IgD-negative memory B cell (primary cell): ENCODE measurements around the gene SLC12A4. TPM values are rescaled to one million over a fixed set of nuclear protein-coding genes. Genes with fewer than 3 reads are reported as not detected.

ENCODE experiments used
- H3K27ac Mint-ChIP-seq, 3 donors: one replicate each; pipeline ENCODE4 v1.8.0; 2020 to 2022; ENCODE audit warnings: mild to moderate bottlenecking in 3 of 3, mixed read lengths in 3 of 3, moderate library complexity in 1 of 3
- H3K27me3 Mint-ChIP-seq: one replicate; pipeline ENCODE4 v1.8.0; 2021; ENCODE audit warnings: mixed read lengths
- H3K36me3 Mint-ChIP-seq: one replicate; pipeline ENCODE4 v1.8.0; 2020; ENCODE audit warnings: mild to moderate bottlenecking, mixed read lengths
- H3K4me1 Mint-ChIP-seq, 3 donors: one replicate each; pipeline ENCODE4 v1.8.0; 2020 to 2022; ENCODE audit warnings: mixed read lengths in 3 of 3, mild to moderate bottlenecking in 1 of 3
- H3K4me3 Mint-ChIP-seq, 4 donors: one replicate each; pipeline ENCODE4 v1.8.0; 2020 to 2022; ENCODE audit warnings: mild to moderate bottlenecking in 4 of 4, mixed read lengths in 4 of 4, moderate library complexity in 3 of 4
- H3K9me3 Mint-ChIP-seq, 3 donors: one replicate each; pipeline ENCODE4 v1.8.0; 2020 to 2021; ENCODE audit warnings: mixed read lengths in 3 of 3, mild to moderate bottlenecking in 1 of 3
- polyA plus RNA-seq: library from polyadenylated mRNA; unstranded; fragments of 300-500 nt; fragmentation: Illumina TruSeq; gene quantifications from one replicate; pipeline ENCODE4 v1.2.3, GENCODE V29; 2021

The SLC12A4 gene
- polyA plus RNA-seq, 1 donor from 2014 or later: 3.9 TPM

DNA sequence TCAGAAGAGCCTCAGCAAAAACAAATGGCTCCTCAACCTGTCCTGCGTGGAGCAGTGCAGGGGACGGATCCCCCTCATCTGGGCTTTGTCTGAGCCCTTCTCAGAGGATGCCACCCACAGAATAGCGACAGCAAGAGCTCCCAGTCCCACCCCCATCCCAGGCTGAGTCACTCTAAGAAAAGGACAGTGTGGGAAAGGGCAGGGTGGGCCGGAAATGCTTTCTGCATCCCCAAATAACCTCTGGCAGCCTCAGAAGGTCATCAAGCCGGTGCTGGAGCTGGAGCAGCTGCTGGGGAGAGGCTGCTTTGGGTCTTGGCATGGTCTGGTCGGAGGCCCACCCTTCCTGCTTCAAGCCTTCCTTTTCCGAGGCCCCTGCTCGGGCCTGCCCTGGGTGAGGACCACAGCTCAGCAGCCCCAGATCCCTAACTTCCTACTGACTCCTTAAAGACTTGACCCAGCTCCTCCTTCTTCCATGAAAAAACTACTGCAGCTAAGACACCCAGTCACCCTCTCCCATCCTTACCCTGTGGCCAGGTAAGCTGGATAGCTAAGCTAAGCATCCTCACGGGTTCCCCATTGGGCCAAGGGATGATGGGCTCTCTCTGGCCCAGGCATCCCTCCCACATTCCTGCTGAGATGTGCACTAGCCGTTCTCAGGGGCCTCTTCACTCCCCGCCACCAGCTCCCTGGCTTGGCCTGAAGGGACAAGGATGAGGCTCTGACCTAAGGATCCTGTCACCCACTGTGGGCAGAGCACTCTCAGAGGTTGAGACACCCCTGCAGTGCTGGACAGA lies 8.7 kb downstream of the SLC12A4 start:
- Mint-ChIP-seq H3K9me3 (no peaks in the 10 kb centered on the region), H3K27me3 (no peaks in the 10 kb centered on the region), H3K36me3 (peaks cover 8% of the 10 kb centered on the region), H3K27ac (no peak overlapping the region), H3K4me1 (peaks cover 0 to 6% (median 3%) of the 10 kb centered on the region in 3 donors), H3K4me3 (no peak overlapping the region)

DNA sequence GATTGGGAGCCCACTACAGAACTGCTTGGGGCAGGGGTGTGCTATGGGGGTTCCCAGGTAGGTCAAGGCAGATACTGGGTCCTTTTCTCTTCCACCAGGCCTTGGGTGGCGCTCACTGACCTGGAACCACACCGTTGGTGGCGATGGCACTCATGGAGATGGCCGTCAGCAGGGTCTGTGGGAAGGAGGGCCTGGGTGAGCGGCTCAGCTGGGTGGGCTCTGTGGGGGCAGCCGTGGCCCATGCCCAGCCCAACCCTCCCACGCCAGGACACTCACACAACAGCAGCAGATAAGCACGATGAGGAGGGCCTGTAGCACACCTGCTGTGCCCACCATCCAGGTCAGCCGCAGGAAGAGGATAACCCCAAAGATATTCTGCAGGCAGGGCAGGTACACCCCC lies 10.8 kb downstream of the SLC12A4 start:
- H3K9me3 Mint-ChIP-seq: no peaks in the 10 kb centered on the region
- H3K4me1 Mint-ChIP-seq: no peaks in the 10 kb centered on the region
- no peaks in the 10 kb centered on the region for H3K27me3 Mint-ChIP-seq
- H3K4me3 Mint-ChIP-seq: no peak overlapping the region
- peaks cover 3% of the 10 kb centered on the region for H3K36me3 Mint-ChIP-seq
- H3K27ac Mint-ChIP-seq: no peak overlapping the region

DNA sequence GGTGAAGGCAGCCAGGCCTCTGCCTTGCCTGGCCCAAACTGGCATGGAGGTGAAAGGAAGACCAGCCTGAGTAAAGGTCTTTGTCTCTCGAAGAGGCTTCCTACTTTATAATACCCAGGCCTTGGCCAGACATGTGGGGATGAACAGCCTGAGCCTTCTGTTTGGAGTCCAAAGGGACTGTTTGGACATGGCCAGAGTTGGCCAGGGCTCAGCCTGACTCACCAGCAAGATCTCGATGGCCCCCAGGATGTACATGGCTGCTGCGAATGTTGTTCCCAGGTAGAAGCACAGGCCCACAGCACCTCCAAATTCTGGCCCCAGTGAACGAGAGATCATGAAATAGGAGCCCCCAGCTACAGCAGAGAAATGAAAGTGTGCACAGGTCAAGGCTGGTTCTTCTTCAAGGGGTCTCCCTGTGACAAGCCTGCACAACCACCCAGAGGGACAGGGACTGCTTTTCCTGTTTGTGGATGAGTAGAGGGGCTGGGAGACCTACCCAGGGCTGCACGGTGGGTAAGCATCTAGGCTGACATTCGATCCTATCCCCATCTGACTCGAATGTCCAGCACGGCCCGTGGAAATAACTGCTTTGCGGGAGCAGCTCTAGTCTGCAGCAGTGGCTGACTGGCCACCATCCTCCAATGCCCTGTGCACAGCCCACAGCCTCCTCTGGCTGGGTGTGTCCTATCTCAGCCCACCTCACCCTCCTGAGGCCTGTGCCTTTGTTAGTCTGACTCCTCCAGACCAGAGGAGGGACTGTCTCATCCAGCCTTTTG lies 13.8 kb downstream of the SLC12A4 start:
- H3K9me3 Mint-ChIP-seq: no peaks in the 10 kb centered on the region
- peak overlapping the region in 1 of 4 donors; percentile 54 for H3K4me3 Mint-ChIP-seq
- H3K4me1 Mint-ChIP-seq: peaks cover 0 to 3% (median 0%) of the 10 kb centered on the region in 3 donors
- H3K27ac Mint-ChIP-seq: peak overlapping the region in 1 of 3 donors; percentile 17
- H3K27me3 Mint-ChIP-seq: no peaks in the 10 kb centered on the region
- H3K36me3 Mint-ChIP-seq: no peaks in the 10 kb centered on the region

DNA sequence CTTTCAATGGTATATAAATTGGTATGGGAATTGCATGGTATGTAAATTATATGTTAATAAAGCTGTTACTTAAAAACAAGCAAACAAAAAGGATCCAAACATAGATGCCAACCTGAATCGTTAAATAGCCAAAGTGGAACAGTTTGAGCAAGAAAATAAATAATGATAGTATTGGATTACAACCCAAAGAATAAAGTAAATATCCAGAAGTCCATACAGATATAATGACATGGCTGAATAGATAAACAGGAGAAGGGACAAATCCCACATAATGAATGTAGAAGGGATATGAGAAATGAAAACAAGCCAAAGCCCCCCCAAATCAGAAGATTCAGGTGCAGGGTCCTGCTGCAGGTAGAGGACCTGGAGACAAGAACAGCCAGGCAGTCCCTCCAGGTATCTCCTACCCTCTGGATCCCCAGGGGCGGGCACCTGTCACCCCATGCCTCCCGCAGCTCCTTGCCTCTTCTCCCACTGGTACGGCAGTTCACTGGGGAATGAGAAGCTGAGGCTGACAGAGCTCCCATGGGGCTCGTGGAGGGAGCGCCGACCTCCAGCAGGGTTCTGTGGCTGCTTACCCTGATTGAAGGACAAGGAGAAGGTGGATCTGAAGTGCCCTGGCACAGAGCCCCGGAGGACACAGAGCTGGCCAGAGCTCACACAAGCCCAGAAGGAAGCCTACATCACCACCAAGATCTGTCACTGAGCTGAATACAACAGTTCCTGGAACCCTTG lies 14.6 kb downstream of the SLC12A4 start:
- Mint-ChIP-seq H3K27me3 (no peaks in the 10 kb centered on the region), H3K4me3 (no peak overlapping the region), H3K27ac (no peak overlapping the region), H3K36me3 (no peaks in the 10 kb centered on the region), H3K4me1 (peaks cover 0 to 3% (median 0%) of the 10 kb centered on the region in 3 donors), H3K9me3 (no peaks in the 10 kb centered on the region)

DNA sequence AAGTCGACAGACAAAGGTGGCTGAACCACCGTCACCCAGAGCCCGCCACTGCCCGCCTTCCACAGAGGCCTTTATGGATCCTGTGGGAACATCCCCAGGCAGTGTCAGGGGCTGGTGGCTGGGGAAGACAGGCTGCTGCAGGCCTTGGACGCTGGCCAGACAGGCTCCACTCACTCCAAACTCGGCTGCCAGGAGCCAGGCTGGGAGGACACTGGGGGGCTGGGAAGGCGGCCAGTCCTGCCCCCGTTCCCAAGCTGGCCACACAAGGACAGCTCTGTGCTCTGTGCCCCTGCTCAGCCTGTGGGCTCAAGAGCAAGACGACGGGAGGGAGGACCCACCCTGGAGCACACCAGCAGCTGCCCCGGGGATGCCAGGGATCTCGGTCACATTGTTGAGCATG lies 17.0 kb downstream of the SLC12A4 start:
- Mint-ChIP-seq H3K27me3 (no peaks in the 10 kb centered on the region), H3K36me3 (no peaks in the 10 kb centered on the region), H3K27ac (no peak overlapping the region), H3K4me1 (peaks cover 0 to 3% (median 0%) of the 10 kb centered on the region in 3 donors), H3K4me3 (no peak overlapping the region), H3K9me3 (no peaks in the 10 kb centered on the region)

DNA sequence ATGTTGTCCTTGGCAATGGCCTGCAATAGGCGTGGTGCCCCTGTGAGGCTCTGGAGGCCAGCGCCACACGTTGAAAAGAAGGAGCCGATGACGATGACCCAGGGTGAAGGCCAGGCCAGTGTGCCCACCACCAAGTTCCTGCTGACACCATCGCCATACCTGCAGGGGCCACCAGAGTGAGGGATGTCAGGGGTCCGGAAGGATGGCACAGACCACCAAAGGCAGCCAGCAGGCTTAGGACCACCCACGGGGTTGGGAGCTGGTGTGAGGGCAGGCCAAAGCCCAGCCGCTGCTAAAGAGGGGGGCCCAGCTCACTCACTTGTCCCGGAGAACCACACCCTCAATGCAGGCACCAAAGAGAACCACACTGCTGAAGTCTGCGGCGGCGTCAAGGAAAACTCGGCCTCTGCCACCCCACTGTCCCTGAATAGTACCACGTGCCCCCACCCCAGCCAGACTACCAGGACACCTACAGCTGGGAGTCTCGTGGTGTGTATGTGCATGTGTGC lies 18.0 kb downstream of the SLC12A4 start:
- Mint-ChIP-seq H3K4me1 (peaks cover 0 to 3% (median 0%) of the 10 kb centered on the region in 3 donors), H3K36me3 (no peaks in the 10 kb centered on the region), H3K27me3 (no peaks in the 10 kb centered on the region), H3K27ac (no peak overlapping the region), H3K9me3 (no peaks in the 10 kb centered on the region), H3K4me3 (peak overlapping the region in 1 of 4 donors; percentile 17)

DNA sequence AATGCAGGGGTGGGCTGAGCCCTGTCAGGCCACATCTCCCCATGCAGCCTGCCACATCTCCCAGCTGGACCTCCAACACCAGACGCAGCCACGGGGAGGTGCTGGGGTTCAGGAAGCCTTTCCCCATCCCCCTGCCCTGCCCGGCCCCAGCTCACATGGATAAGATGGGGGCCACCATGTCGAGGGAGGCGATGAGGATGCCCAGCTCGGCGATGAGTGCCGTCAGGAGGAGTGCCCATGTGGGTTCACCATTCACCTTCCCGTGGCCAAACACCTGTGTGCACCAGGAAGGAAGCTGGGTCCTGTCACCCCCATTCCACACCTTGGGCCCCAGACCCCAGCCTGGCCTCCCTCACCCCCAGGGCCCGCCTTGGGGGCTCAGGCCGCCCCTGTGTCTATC lies 18.8 kb downstream of the SLC12A4 start:
- no peak overlapping the region for H3K27ac Mint-ChIP-seq
- no peaks in the 10 kb centered on the region for H3K36me3 Mint-ChIP-seq
- H3K27me3 Mint-ChIP-seq: no peaks in the 10 kb centered on the region
- no peak overlapping the region for H3K4me3 Mint-ChIP-seq
- H3K4me1 Mint-ChIP-seq: peaks cover 0 to 3% (median 0%) of the 10 kb centered on the region in 3 donors
- no peaks in the 10 kb centered on the region for H3K9me3 Mint-ChIP-seq

DNA sequence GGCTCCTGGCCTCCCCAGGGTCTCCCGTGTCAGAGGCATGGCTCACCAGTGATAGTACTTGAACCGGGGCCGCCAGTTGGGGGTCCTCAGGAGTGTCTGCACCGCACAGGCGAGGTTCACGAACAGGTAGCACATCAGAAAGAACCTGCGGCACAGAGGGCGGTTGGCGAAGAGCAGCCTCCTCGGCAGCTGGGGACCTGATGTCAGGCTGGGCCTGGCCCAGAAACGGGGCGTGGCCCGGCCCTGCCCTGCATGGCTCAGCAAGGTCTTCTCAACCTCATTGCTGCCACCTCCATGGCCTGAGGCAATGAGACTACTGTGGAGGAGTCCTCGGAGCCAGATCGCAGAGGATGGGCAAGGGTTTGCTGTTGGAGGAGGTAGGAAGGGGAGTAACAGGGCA lies 20.4 kb downstream of the SLC12A4 start:
- no peak overlapping the region for H3K27ac Mint-ChIP-seq
- peaks cover 0 to 3% (median 0%) of the 10 kb centered on the region in 3 donors for H3K4me1 Mint-ChIP-seq
- H3K27me3 Mint-ChIP-seq: no peaks in the 10 kb centered on the region
- no peaks in the 10 kb centered on the region for H3K9me3 Mint-ChIP-seq
- no peaks in the 10 kb centered on the region for H3K36me3 Mint-ChIP-seq
- H3K4me3 Mint-ChIP-seq: no peak overlapping the region

DNA sequence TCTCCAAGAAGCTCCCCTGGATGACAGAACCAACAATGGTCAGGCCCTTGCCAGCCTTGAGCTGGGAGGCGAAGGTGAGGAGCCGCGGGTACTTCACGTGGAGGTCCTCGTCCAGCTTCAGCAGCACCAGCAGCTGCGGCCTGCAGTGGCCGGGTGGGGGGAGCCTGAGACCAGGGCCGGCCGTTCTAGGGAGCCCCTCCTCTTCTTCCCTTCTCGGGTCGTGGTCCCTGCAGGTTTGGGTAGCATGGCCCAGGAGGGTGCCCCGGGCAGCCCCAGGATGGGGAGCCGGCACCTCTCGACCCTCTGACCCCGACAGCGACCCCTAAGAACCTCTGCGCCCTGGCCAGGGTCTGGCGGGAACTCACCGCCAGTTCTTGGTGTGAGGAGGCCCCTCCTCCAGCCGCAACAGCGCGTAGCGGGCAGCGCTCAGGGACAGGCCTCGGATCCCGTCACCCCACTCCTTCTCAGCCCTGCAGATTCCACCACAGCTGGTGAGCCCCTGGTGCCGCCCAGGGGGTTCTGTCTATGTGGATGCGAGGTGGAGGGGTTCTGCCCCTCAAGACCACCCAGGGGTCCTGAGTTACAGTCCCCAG lies 21.4 kb downstream of the SLC12A4 start:
- peaks cover 2% of the 10 kb centered on the region for H3K36me3 Mint-ChIP-seq
- H3K4me3 Mint-ChIP-seq: no peak overlapping the region
- peaks cover 0 to 3% (median 2%) of the 10 kb centered on the region in 3 donors for H3K4me1 Mint-ChIP-seq
- no peaks in the 10 kb centered on the region for H3K9me3 Mint-ChIP-seq
- no peak overlapping the region for H3K27ac Mint-ChIP-seq
- H3K27me3 Mint-ChIP-seq: no peaks in the 10 kb centered on the region

DNA sequence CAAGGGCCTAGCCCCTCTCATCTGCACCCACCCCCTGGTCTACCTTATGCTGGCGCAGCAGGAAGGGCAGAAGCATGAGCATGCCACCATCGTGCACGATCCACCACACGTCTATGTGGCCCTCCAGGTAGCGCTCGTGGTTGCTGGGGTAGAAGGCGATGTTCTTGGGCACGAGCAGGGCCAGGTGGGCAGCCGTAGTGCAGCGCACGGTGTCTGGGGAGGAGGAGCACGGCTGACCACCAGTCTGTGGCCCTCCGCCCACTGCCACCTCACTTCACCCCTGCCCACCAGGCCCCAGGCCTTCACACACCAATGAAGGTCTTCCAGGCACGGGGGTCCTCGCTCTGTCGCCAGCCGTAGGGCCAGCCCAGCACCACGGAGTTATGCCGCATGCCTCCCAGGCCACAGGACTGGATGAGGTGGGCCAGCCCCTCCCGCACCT lies 22.3 kb downstream of the SLC12A4 start:
- Mint-ChIP-seq H3K27ac (no peak overlapping the region), H3K36me3 (peaks cover 2% of the 10 kb centered on the region), H3K9me3 (no peaks in the 10 kb centered on the region), H3K4me1 (peaks cover 0 to 6% (median 4%) of the 10 kb centered on the region in 3 donors), H3K4me3 (no peak overlapping the region), H3K27me3 (no peaks in the 10 kb centered on the region)

DNA sequence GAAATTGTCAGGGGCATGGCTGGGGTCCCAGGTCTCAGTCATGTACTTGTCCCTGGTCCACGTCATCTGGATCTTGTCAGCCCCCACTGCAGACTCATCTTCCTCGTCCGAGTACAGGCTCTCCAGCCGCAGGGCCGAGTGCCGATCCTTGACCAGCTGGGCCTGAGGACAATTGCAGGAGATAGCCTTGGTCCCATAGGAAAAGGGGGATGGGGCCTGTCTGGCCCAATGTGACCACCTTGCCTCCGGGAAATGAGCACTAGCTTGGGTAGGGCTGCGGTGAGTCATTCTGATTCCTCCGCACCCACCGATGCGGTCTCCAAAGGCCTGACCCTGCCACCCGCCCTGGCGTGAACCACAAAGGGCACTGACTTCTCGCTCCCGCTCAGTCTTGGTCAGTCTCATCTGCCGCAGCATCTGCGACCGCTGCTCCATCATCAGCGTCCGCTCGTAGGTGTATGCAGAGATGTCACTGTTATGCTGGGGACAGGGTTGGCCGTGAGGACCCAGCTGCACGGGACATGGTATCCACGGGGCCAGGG lies 23.0 kb downstream of the SLC12A4 start:
- Mint-ChIP-seq H3K27me3 (no peaks in the 10 kb centered on the region), H3K27ac (no peak overlapping the region), H3K9me3 (no peaks in the 10 kb centered on the region), H3K4me3 (no peak overlapping the region), H3K4me1 (peaks cover 0 to 6% (median 5%) of the 10 kb centered on the region in 3 donors), H3K36me3 (peaks cover 2% of the 10 kb centered on the region)

DNA sequence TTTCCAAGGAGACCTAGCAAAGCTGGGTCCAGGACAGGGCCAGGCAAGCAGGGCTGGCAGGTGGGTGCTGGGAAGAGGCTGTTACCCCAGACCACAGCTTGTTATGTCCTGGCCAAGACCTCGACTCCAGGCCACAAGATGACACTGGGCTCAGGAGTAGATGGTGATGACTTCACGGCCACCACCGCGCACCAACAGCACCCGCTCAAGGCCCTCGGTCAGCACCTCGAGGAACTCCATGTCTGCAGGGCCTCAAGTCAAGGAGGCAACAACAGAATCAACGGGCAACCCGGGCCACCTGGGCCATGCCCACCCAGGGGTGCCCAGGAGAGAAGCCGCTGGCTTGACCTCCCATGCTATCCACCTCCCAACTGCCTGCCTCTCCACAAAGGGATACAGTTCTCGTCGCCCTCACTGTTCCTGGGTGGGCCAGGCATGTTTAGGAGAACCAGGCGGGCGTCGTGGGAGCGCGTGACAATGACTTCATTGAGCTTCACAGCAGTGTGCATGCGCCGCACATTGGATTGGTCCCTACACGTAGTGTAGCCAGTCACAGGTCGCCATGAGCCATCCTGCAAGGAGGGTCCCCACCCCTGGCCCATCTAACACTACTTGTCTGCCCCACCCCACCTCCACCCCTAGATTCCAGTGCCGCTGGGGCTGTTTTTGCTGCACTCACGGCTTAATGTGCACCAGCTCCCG lies 23.6 kb downstream of the SLC12A4 start:
- no peaks in the 10 kb centered on the region for H3K9me3 Mint-ChIP-seq
- H3K4me3 Mint-ChIP-seq: no peak overlapping the region
- H3K36me3 Mint-ChIP-seq: peaks cover 2% of the 10 kb centered on the region
- peaks cover 5 to 11% (median 11%) of the 10 kb centered on the region in 3 donors for H3K4me1 Mint-ChIP-seq
- H3K27me3 Mint-ChIP-seq: no peaks in the 10 kb centered on the region
- H3K27ac Mint-ChIP-seq: no peak overlapping the region

DNA sequence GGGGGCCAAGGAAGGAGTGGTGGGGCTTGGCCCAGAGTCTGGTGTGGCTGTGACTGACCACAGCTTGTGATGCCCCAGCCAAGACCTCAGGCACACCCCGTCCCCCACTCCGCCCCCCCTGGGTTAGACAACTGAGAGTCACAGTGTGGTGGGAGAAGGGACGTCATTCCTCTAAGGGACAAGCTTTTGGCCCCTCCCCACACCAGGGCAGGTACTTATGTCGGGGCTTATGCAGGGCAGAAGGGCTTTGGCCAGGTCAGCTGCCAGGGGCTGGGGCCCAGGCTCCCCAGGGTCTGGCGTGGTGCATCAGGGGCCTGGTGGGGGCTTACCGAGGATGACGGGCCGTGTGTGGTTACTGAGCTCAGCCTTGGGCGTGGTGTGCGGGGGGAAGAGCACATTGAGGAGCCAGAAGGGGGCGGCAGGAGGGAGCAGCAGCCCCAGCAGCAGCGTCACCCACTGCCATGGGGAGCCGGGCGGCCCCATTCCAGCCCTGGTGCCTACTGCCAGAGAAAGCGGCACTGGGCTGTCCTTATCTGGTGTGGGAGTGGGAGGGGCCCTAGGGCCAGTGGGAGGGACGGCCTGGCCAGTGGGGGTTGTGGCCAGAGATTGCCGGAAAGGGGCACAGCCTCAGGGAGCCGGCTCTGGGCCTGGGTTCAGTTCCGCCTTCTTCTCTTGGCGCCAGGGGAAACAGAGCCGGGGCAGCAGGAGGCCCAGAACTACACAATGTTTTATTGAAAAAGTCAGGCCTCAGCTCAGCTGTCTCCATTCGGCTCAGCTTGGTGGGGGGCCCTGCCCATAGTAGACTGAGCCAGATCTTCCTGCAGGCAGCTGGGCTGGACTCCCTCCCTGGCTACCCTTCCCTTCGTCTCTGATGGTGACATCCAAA lies 24.6 kb downstream of the SLC12A4 start, which contains the start of gene LCAT:
TSS of gene LCAT (minus strand) at position 502 of the 886 bp plus-strand sequence. CDS start at position 483, 19 bp downstream.
- Mint-ChIP-seq H3K4me1 (peaks cover 6 to 13% (median 12%) of the 10 kb centered on the region in 3 donors), H3K27me3 (no peaks in the 10 kb centered on the region), H3K9me3 (no peaks in the 10 kb centered on the region), H3K4me3 (no peak within 1 kb of the TSS), H3K36me3 (peaks cover 2% of the 10 kb centered on the region), H3K27ac (no peak within 1 kb of the TSS)
